Fibroblast of mammary gland (primary cell): ENCODE results near the gene APOL3.
"Not testable (repeated sequence)": the region's sequence is repeated elsewhere in the genome, so short reads cannot be mapped to it uniquely, and the experiment has no call there.

Experiments used
- DNase-seq: peaks from one replicate; pipeline ENCODE4 v3.0.0-alpha.2; 2010; ENCODE audit warnings: low read depth
- H3K4me3 ChIP-seq: 2 replicates; pipeline ENCODE4 v1.5.1; 2011; ENCODE audit warnings: low read depth, mild to moderate bottlenecking, low read length, moderate library complexity; ENCODE audit not compliant: control insufficient read depth
- TF ChIP-seq, protein P1 (sequence below): conservative IDR thresholded peaks from 2 replicates; pipeline ENCODE4 v1.5.1; 2011; ENCODE audit warnings: low read depth, low read length, inconsistent platforms; ENCODE audit not compliant: control insufficient read depth, insufficient read depth

The APOL3 gene, protein sequence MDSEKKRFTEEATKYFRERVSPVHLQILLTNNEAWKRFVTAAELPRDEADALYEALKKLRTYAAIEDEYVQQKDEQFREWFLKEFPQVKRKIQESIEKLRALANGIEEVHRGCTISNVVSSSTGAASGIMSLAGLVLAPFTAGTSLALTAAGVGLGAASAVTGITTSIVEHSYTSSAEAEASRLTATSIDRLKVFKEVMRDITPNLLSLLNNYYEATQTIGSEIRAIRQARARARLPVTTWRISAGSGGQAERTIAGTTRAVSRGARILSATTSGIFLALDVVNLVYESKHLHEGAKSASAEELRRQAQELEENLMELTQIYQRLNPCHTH

DNA sequence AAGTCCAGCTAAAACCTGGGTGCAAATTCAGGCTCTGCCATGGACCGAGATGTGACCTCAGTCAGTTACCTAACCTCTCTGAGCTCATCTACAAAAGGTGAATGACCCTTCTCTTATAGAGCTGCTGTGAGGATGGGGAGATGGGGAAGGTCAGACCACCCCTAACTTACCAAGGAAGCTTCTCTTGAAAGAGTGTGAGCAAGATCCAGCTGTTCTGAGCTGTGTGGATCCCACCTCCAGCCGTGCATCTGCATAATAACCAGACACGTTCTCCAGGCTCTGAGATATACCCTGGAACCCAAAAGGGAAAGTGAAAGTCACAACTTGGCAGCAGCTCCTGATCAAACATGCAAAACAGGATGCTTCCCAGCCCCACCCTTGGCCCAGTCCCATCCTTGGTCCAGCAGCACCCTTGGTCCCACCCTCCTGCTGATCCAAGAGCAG is at the start of gene APOL3:
Gene APOL3 (minus strand): TSS at position 257 of the 444 bp plus-strand sequence. CDS start 11,700 bp downstream, outside the sequence.
- DNase-seq = peak; percentile 80
- TF ChIP-seq, protein P1, sequence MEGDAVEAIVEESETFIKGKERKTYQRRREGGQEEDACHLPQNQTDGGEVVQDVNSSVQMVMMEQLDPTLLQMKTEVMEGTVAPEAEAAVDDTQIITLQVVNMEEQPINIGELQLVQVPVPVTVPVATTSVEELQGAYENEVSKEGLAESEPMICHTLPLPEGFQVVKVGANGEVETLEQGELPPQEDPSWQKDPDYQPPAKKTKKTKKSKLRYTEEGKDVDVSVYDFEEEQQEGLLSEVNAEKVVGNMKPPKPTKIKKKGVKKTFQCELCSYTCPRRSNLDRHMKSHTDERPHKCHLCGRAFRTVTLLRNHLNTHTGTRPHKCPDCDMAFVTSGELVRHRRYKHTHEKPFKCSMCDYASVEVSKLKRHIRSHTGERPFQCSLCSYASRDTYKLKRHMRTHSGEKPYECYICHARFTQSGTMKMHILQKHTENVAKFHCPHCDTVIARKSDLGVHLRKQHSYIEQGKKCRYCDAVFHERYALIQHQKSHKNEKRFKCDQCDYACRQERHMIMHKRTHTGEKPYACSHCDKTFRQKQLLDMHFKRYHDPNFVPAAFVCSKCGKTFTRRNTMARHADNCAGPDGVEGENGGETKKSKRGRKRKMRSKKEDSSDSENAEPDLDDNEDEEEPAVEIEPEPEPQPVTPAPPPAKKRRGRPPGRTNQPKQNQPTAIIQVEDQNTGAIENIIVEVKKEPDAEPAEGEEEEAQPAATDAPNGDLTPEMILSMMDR = no peak
- peak within 1 kb of the TSS; percentile 35 for H3K4me3 ChIP-seq

DNA sequence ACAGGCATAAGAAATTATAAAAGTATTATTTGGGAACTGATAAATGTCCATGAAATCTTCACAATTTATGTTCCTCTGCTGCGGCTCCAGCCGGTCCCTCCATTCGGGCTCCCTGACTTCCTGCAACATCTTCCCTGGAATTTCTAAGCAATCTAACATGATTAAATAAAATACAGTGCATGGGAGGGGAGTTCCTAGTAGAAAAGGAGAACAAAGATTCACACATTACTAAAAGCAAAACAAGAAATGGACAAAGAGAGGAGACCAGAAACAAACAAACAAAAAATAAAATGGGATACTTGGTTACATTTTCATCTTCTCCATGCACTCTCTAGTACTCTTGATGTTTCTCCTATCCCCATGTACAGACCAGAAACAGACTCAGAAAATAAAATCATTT is 49.7 kb upstream of the APOL3 start:
- no peak for DNase-seq
- no peak overlapping the region for H3K4me3 ChIP-seq
- TF ChIP-seq, protein P1 = no peak

DNA sequence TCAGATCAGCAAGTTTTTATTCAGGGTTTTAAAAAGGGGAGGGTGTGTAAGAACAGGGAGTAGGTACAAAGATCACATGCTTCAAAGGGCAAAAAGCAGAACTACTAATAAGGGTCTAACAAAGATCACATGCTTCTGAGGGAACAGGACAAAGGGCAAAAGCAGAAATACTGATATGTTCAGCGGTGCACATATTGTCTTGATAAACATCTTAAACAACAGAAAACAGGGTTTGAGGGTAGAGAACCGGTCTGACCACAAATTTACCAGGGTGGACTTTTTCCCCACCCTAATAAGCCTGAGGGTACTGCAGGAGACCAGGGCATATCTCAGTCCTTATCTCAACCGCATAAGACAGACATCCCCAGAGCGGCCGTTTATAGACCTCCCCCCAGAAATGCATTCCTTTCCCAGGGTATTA is 48.9 kb upstream of the APOL3 start:
- DNase-seq, H3K4me3 ChIP-seq: not testable (repeated sequence)

DNA sequence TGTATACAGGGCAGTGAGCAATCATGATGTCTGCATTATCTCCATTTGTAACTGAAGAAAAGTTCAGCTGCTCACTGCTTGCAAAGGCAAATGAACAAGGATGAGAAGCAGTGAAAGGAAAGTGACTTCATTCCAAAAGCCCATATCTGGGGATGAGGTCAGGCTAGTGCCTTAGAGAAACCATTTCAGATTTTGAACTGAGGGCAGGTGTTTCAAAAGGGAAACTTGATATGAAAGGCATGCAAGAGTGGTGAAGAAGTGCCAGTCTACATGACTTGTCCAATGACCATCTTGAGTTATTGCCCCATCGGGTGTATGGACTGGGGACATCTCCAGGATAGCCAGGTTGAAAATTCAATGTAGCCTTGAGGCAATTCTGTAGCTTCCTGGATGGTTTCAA is 48.4 kb upstream of the APOL3 start:
- no peak for DNase-seq
- no peak overlapping the region for H3K4me3 ChIP-seq
- TF ChIP-seq, protein P1 = no peak

DNA sequence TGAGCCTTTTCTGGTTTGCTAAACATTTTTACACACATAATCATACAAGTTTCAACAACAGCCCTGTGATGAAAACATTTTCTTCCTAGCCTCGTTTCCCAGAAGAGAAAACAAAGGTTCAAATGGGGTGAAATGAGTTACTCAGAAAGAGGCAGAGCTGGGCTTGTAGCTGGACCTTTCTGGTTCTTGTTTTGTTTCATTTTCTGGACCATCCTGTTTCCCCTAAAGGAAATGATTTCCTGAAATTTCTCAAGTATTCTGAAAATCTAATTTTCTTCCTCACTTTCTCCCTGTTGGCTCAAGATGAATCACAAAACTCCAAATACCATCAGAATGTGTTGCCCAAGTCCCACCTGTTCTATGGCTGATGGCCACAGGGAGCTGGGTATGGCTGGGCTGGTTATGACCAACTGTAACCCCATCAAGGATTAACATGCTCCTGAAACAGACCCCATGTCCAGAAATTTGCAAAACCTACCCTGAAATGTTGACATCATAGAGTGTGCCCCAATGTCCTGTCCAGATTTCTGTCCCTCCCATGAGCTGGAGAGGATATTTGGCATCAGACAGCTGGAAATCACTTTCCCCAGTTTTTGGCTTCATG is 47.7 kb upstream of the APOL3 start:
- DNase-seq = no peak
- TF ChIP-seq, protein P1 = no peak
- no peak overlapping the region for H3K4me3 ChIP-seq

DNA sequence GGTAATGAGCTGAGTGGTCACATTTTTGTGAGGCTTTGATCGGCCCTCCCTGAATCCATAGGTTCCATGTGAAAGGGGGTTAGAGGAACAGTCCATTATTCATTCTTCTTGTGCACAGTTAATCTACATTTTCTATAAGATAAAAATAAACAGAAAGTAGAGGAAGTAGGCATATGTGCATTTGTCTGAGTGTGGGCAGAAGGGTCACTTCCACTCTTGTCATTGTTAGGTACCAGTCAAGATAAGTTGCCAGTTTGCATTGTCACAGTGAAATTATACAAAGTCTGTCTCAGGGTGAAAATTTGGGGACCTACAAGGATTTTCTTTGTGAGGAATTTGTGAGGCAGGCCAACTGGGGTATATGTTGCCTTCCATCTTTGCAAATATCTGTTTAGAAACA is 45.7 kb upstream of the APOL3 start:
- TF ChIP-seq, protein P1 = no peak
- DNase-seq = no peak
- H3K4me3 ChIP-seq = no peak overlapping the region

DNA sequence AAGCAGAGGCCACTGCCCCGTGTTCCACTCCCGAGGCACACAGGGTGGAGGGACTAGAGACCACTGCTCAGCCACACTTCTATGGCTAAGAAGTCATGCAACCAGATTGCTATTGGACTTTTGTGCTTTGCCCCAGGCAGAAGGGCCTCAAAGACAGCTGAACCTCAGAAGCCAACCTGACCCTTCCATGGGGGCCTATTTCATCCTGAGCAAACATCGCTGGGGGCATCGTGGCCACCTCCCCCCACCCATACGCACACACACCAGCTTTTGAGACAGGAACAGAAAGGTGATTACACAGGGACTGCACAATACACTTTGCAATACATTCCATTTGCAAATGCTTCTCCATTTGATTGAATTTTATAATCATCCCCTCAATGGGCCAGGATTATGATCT is 45.0 kb upstream of the APOL3 start:
- not testable (repeated sequence) for DNase-seq, H3K4me3 ChIP-seq
